Keratinocyte (primary cell): ENCODE measurements around the gene KCNK17. TPM values are rescaled to one million over a fixed set of nuclear protein-coding genes. Genes with fewer than 3 reads are reported as not detected.

Experiments
- DNase-seq: peaks from one replicate; pipeline ENCODE4 v3.0.0-alpha.2; 2011; ENCODE audit warnings: low read depth, missing footprints, low spot score
- FAIRE-seq: peaks from 2 replicates; lab custom pipeline; 2011; peaks lifted over from hg19 to GRCh38; lab: Jason Lieb, UNC
- H2AFZ ChIP-seq: 2 replicates; pipeline ENCODE4 v1.6.0; 2012; ENCODE audit warnings: low read length, control low read depth, inconsistent platforms; ENCODE audit not compliant: control insufficient read depth
- H3K27ac ChIP-seq: 2 replicates; pipeline ENCODE4 v1.5.1; 2011; ENCODE audit warnings: low read length; ENCODE audit not compliant: control insufficient read depth, insufficient read depth
- H3K27me3 ChIP-seq: 3 replicates; pipeline ENCODE4 v1.6.0; 2011; ENCODE audit warnings: low read length; ENCODE audit not compliant: control insufficient read depth, insufficient read depth; ENCODE audit errors: extremely low read depth
- H3K36me3 ChIP-seq, 2 experiments: 2 replicates in 1 of 2; 3 replicates in 1 of 2; pipeline ENCODE4 v1.5.1; 2011; ENCODE audit warnings: low read length in 2 of 2, mild to moderate bottlenecking in 1 of 2; ENCODE audit not compliant: control insufficient read depth in 2 of 2, insufficient read depth in 2 of 2; ENCODE audit errors: extremely low read depth in 1 of 2
- H3K4me1 ChIP-seq: 3 replicates; pipeline ENCODE4 v1.5.1; 2011; ENCODE audit warnings: low read length; ENCODE audit not compliant: control insufficient read depth, insufficient read depth; ENCODE audit errors: extremely low read depth
- H3K4me2 ChIP-seq: 3 replicates; pipeline ENCODE4 v1.6.0; 2011; ENCODE audit warnings: low read depth, low read length; ENCODE audit not compliant: control insufficient read depth, insufficient read depth; ENCODE audit errors: extremely low read depth
- H3K4me3 ChIP-seq, 3 experiments: fragments of 200-600 bp in 1 of 3; sonication (generic) in 1 of 3; 2 replicates in 2 of 3; 3 replicates in 1 of 3; pipeline ENCODE4 v1.5.1; 2011 to 2016; ENCODE audit warnings: low read length in 3 of 3, mild to moderate bottlenecking in 3 of 3, control low read depth in 2 of 3, inconsistent platforms in 1 of 3, low read depth in 1 of 3, mixed read lengths in 1 of 3, mixed run types in 1 of 3, moderate library complexity in 1 of 3; ENCODE audit not compliant: control insufficient read depth in 2 of 3, insufficient read depth in 2 of 3; ENCODE audit errors: extremely low read depth in 1 of 3
- H3K79me2 ChIP-seq: 2 replicates; pipeline ENCODE4 v1.6.0; 2012; ENCODE audit warnings: low read length; ENCODE audit not compliant: control insufficient read depth, insufficient read depth
- H3K9ac ChIP-seq: 3 replicates; pipeline ENCODE4 v1.6.0; 2011; ENCODE audit warnings: low read length; ENCODE audit not compliant: control insufficient read depth, insufficient read depth; ENCODE audit errors: extremely low read depth
- H3K9me1 ChIP-seq: 3 replicates; pipeline ENCODE4 v1.6.0; 2011; ENCODE audit warnings: low read length; ENCODE audit not compliant: control insufficient read depth, insufficient read depth; ENCODE audit errors: extremely low read depth
- H3K9me3 ChIP-seq: 2 replicates; pipeline ENCODE4 v1.5.1; 2012; ENCODE audit warnings: low read depth, low read length; ENCODE audit not compliant: control insufficient read depth
- H4K20me1 ChIP-seq: 3 replicates; pipeline ENCODE4 v1.6.0; 2011; ENCODE audit warnings: low read length; ENCODE audit not compliant: control insufficient read depth, insufficient read depth; ENCODE audit errors: extremely low read depth
- CTCF ChIP-seq, 3 experiments: IDR thresholded peaks in 1 of 3; conservative IDR thresholded peaks in 1 of 3; optimal IDR thresholded peaks in 1 of 3; 2 replicates in 2 of 3; 3 replicates in 1 of 3; pipeline versions ENCODE3 to v1.5.1; 2011; ENCODE audit warnings: low read length in 3 of 3, mild to moderate bottlenecking in 3 of 3, moderate library complexity in 2 of 3, control low read depth in 1 of 3, inconsistent platforms in 1 of 3; ENCODE audit not compliant: insufficient read depth in 2 of 3; ENCODE audit errors: extremely low read depth in 1 of 3
- EZH2 ChIP-seq: IDR thresholded peaks from one replicate; pipeline ENCODE4 v1.6.1; 2012; ENCODE audit warnings: inconsistent platforms, mild to moderate bottlenecking, low read length, moderate library complexity
- dilution Hi-C: fragments of 300-500 bp; cut with MboI; formaldehyde crosslinking; loops from one replicate; pipeline ENCODE4 v1.7.0; 2020; ENCODE audit warnings: low sequenced_read_pairs; ENCODE audit not compliant: extremely low pct_ligation_motif_present
- polyA plus RNA-seq, 5 experiments: library from polyadenylated mRNA; depleted of rRNA in 3 of 5; stranded (reverse) in 3 of 5; stranded (forward) in 1 of 5; unstranded in 1 of 5; fragments of >200 nt; gene quantifications; 1 replicate in 1 of 5; 2 replicates in 3 of 5; 3 replicates in 1 of 5; pipeline versions ENCODE4 v1.2.1 to v1.2.3, GENCODE V29; 2011 to 2012; ENCODE audit warnings: missing spikeins in 2 of 5, low read depth in 1 of 5, low replicate concordance in 1 of 5

The KCNK17 gene
- polyA plus RNA-seq, 1 donor (not counting 4 experiments of a cell fraction or from before 2014, with no cell fraction given): not detected

DNA sequence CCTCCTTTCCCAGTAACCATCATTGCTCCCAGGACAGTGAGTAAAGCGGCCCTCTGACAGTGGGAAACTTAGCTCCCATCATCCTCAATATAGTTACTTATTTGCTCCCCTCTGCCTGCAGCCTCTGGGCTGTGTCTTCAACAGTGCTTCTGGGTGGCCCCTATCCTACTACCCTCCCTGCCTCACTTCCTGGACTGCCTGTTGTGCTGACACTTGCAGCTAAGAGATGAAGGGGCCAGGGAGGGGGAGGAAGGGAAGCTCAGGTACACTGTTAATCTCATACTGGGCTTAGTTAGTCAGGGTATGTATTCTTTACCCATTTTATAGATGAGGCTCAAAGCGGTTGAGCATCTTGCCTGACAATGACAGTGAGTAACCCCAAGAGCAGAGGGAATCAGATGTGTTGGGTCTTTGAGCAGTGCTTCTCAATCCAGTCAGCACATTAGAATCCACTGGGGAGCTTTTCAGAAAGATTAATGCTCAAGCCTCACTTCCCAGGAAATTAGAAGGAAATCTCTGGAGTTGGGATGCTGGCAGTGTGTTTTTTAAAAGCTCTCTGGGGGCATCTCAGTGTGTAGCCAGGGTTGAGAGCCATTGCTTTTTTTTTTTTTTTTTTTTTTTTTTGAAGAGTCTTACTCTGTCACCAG, 57.8 kb downstream of the KCNK17 start:
- no peak for FAIRE-seq
- TF ChIP-seq EZH2 (no peak), CTCF (optimal IDR thresholded peaks at IDR 0.05 in 1 of 3, IDR thresholded peaks at IDR 0.05 in 1 of 3, conservative IDR thresholded peaks at IDR 0.05 in 1 of 3; ENCODE audit: extremely low read depth in 1 of 3, insufficient read depth in 2 of 3, low read length in 3 of 3) (no peak)
- H3K4me1 ChIP-seq: no peaks in the 10 kb centered on the region
- H3K9me1 ChIP-seq: no peaks in the 10 kb centered on the region
- H2AFZ ChIP-seq: no peak overlapping the region
- H3K9me3 ChIP-seq: no peaks in the 10 kb centered on the region
- no peak overlapping the region for H3K4me3 ChIP-seq
- H4K20me1 ChIP-seq: no peaks in the 10 kb centered on the region
- no peaks in the 10 kb centered on the region for H3K36me3 ChIP-seq
- dilution Hi-C loops: no loop called here
- H3K27ac ChIP-seq: no peak overlapping the region
- no peaks in the 10 kb centered on the region for H3K27me3 ChIP-seq
- no peak for DNase-seq
- H3K4me2 ChIP-seq: no peak overlapping the region
- no peaks in the 10 kb centered on the region for H3K79me2 ChIP-seq
- H3K9ac ChIP-seq: no peak overlapping the region

DNA sequence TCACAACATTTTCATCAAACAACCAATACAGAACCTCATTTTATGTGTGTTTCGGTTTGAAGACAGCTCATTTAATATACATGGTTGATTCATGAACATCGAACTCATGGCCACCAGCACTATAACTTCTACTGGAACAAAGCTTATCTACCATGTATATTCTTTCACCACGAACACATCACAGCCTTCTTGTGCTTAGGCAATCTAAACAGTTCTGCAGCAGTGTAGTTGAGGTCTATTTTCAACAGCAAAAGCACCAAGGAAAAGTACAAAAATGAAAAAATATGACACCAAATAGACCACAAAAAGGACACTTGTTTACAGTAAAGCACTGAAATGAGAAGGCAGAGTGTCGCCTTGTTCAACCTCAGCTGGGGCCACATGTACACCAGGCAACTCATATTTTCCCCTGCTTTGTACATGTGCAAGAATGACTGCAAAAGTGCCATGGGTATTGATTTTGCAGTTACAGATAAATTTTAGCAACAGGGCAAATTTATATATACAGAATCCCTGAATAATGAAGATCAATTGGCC, 59.2 kb downstream of the KCNK17 start:
- no peak overlapping the region for H3K9ac ChIP-seq
- TF ChIP-seq CTCF (optimal IDR thresholded peaks at IDR 0.05 in 1 of 3, IDR thresholded peaks at IDR 0.05 in 1 of 3, conservative IDR thresholded peaks at IDR 0.05 in 1 of 3; ENCODE audit: extremely low read depth in 1 of 3, insufficient read depth in 2 of 3, low read length in 3 of 3) (no peak), EZH2 (no peak)
- no peak overlapping the region for H2AFZ ChIP-seq
- no peak for DNase-seq
- H3K79me2 ChIP-seq: no peaks in the 10 kb centered on the region
- dilution Hi-C loops: no loop called here
- H3K9me3 ChIP-seq: no peaks in the 10 kb centered on the region
- H3K27ac ChIP-seq: no peak overlapping the region
- no peaks in the 10 kb centered on the region for H3K36me3 ChIP-seq
- H3K4me3 ChIP-seq: no peak overlapping the region
- no peak overlapping the region for H3K4me2 ChIP-seq
- H3K4me1 ChIP-seq: no peaks in the 10 kb centered on the region
- H4K20me1 ChIP-seq: no peaks in the 10 kb centered on the region
- FAIRE-seq: no peak
- H3K27me3 ChIP-seq: no peaks in the 10 kb centered on the region
- no peaks in the 10 kb centered on the region for H3K9me1 ChIP-seq
